ENCODE measurements around the gene DIAPH2.

The DIAPH2 gene

DNA sequence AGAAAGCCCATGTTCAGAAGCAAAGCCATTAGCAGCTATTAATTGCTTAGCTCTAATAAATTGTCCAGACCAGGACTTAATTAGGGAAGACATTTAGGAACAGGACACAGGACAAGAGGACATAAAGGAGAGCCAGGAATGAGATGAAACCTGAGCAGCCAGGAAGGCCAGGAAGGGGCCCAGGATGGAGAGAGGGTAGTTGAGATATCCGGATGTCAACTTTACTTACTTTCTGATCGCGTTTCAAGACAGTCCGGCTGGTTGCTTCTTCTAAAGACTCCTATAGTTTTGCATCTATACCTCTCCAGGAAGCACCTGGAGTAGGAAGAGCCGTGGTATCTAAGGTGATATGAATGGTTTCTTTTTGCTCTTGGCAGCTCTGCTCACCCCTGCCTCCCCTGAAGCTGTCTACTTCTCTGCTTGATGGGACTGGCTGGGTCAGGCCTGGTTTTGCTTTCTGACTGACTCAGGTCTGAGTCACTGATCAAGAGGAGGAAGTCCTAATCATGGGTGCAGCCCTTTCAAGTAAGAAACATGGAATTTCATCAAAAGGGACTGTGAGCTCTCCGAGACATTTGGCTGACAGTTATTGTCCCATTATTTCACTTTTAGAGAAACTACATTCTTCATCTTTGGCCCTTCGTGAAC is 932.4 kb downstream of the DIAPH2 start:
- DNase-seq, result no peak

- DNase-seq, result no peak
Measured at GRCh38 chrX:97619499-97619898, 934.9 kb downstream of the DIAPH2 start.

DNA sequence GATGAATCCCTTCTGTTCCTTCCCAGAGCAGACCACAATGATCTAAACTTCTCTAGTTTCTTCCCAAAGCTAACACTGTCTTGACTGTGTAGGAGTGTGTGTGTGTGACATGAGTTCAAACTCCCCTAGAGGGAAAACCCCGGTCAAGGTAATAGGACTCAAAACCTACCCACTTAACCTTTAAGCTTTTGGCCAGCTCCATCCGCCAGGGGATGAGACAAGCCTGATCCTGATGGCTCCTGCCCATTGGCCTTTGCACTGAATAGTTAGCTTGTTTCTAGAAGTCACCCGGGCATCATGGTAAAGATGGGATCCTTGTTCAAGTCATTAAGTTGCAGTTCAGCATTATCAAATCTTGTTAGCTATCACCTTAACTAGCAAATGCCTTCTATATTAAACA is 937.5 kb downstream of the DIAPH2 start:
- no peak for DNase-seq

DNA sequence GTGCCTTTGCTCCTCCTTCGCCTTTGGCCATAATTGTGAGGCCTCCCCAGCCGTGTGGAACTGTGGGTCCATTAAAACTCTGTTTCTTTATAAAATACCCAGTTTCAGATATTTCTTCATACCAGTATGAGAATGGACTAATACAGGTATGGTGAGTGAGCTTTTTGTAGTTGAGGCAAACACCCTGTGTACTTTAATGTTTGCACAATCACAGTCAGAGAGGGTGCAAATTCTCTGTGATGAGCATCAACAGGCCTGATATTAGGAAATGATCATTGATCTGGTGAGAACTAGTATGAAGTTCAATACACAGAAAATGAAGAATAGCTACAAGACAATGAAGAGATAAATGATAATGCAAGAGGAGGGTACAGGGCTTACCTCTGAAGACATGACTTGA is 943.7 kb downstream of the DIAPH2 start:
- DNase-seq, result no peak

GRCh38 chrX:97628807-97629596 is 944.4 kb downstream of the DIAPH2 start:
- no peak for DNase-seq

- DNase-seq, result no peak
Measured at GRCh38 chrX:97629597-97629985, 944.9 kb downstream of the DIAPH2 start.

DNA sequence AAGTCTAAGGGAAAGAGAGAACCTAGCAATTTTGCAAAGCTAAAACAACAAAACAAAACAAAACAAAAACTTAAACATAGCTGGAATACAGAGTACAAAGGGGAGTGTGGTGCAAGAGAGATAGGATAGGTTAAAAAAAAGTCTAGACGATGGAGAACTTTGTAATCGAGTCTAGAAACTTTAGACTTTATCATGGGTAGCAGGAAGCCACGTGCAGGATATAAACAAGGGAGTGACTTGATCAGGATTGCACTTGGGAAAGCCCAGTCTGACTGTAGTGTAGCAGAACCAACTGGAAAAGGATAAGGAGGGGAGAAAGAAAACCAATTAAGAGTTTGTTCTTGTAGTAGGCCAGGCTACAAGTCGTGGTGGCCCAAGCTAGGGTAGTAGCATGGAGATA is 949.2 kb downstream of the DIAPH2 start:
- DNase-seq, result no peak

- DNase-seq, result no peak
Measured at GRCh38 chrX:97636473-97637140, 952.0 kb downstream of the DIAPH2 start.

DNA sequence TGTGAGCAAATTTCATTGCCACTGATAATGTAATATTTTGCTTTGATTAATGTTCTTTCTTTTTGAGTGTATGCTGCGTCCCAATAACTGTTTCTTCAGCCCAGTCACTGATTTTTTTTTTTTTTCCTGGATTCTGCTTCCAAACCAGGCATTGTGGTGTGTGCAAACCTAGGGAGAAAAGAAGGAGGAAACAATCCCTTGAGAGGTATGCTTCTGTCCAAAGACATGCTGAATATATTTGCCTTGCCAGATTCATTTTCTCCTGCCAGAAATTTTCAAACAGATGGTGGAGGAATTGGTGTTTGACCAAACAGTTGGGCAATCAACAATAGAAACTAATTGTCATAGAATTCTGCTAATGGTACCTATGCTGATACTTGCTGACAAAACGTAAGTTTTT is 952.6 kb downstream of the DIAPH2 start:
- no peak for DNase-seq

GRCh38 chrX:97638621-97639020 is 954.0 kb downstream of the DIAPH2 start:
- DNase-seq, result no peak

- DNase-seq, result no peak
Measured at GRCh38 chrX:97639526-97639925, 954.9 kb downstream of the DIAPH2 start.

Data from bone marrow (tissue), 2 donors.